Measurements from ENCODE around the gene THADA.

- TF ChIP-seq POLR2AphosphoS5 (IDR thresholded peaks at IDR 0.05; ENCODE audit: low read depth): no peak
- no peak for TF ChIP-seq CTCF (IDR thresholded peaks at IDR 0.05; ENCODE audit: insufficient read depth, low read length)
- TF ChIP-seq SPI1 (IDR thresholded peaks at IDR 0.05; ENCODE audit: borderline replicate concordance, low read depth): no peak
Observed at GRCh38 chr2:43391878-43392215, 204.0 kb downstream of the THADA start.

All from HL-60 (cell line).